ENCODE measurements around the gene LDB2. TPM values are rescaled to one million over a fixed set of nuclear protein-coding genes. Genes with fewer than 3 reads are reported as not detected.

The LDB2 gene
- total RNA-seq, 2 donors from 2014 or later = 31.0 to 34.1 TPM

DNA sequence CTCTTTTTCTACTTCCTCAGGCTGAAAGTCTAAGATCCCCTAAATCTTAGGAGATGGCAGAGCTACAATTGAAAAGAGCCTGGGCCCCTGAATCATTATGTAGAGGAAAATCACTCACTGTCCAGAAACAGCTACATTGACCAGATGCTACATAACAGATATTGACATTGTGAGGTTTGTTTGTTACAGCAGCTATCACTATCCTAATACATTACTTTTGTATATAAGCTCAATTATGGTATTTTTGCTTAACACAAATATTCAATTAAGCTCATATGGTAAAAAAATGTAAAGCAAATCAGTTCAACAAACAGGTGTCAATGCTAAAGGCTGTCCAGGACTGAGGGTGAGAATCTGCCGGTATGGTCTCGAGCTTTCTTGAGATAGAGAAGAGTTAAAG is 89.4 kb downstream of the LDB2 start:
- Histone ChIP-seq H3K36me3 (no peaks in the 10 kb centered on the region), H3K27me3 (replicated peaks; ENCODE audit: insufficient read depth) (no peaks in the 10 kb centered on the region), H3K4me3 (no peak overlapping the region), H3K27ac (no peak overlapping the region), H3K4me1 (ENCODE audit: control insufficient read depth in 1 of 2, low read depth in 2 of 2) (no peaks in the 10 kb centered on the region), H3K9me3 (no peaks in the 10 kb centered on the region)
- ATAC-seq (ENCODE audit: insufficient number of reproducible peaks, low FRiP score, low read depth) (no peak), DNase-seq (ENCODE audit: low spot score) (no peak)
- TF ChIP-seq CTCF (IDR thresholded peaks at IDR 0.05) = no peak

DNA sequence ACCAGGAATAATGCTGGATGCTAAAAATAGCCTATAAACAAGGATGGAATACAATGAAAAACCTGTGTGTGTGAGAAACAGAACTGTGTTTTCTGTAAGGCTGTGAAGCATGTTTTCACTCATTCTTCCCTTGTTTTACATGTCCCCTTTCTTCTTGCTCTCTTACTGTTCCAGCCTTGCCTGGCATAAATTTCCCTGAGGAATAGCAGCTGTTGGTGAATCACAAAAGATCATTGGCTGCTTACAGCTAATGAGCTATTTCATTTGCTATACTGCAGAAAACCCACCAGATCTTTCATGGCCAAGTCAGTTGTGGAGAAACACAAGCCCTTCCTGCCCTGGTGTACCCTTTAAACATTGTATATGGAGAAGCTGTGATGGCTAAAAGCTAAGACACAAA is 91.1 kb downstream of the LDB2 start:
- Histone ChIP-seq H3K4me3 (no peak overlapping the region), H3K27ac (no peak overlapping the region), H3K9me3 (no peaks in the 10 kb centered on the region), H3K36me3 (no peaks in the 10 kb centered on the region), H3K4me1 (ENCODE audit: control insufficient read depth in 1 of 2, low read depth in 2 of 2) (no peaks in the 10 kb centered on the region), H3K27me3 (replicated peaks; ENCODE audit: insufficient read depth) (no peaks in the 10 kb centered on the region)
- DNase-seq (ENCODE audit: low spot score) = no peak
- no peak for ATAC-seq (ENCODE audit: insufficient number of reproducible peaks, low FRiP score, low read depth)
- no peak for TF ChIP-seq CTCF (IDR thresholded peaks at IDR 0.05)

- ATAC-seq (ENCODE audit: insufficient number of reproducible peaks, low FRiP score, low read depth) = no peak
- H3K27ac ChIP-seq = no peak overlapping the region
- no peaks in the 10 kb centered on the region for H3K27me3 ChIP-seq (replicated peaks; ENCODE audit: insufficient read depth)
- no peak for TF ChIP-seq CTCF (IDR thresholded peaks at IDR 0.05)
- no peaks in the 10 kb centered on the region for H3K36me3 ChIP-seq
- DNase-seq (ENCODE audit: low spot score) = no peak
- H3K4me1 ChIP-seq (ENCODE audit: control insufficient read depth in 1 of 2, low read depth in 2 of 2) = no peaks in the 10 kb centered on the region
- no peak overlapping the region for H3K4me3 ChIP-seq
- no peaks in the 10 kb centered on the region for H3K9me3 ChIP-seq
Measured at GRCh38 chr4:16804581-16804980, 93.9 kb downstream of the LDB2 start.

DNA sequence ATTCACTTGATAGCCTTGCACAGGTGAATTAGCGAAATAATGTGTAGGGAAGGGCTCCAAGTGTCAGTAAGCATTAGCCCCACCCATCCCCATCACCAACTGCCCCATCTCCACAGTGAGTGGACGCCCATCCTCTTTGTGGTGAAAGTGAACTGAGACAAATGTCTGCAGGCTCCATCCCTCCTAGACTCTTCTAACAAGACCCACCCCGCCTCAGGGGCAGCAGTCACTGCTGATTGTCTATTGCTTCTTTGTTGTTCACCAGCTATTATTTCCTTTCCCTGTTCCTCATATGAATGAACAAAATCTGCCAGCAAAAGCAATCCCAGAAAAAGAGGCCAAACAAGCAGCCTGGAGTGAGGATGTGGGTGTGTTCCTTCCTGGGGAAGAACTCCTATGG is 96.4 kb downstream of the LDB2 start:
- no peaks in the 10 kb centered on the region for H3K4me1 ChIP-seq (ENCODE audit: control insufficient read depth in 1 of 2, low read depth in 2 of 2)
- DNase-seq (ENCODE audit: low spot score) = no peak
- H3K4me3 ChIP-seq = no peak overlapping the region
- H3K27ac ChIP-seq = no peak overlapping the region
- no peaks in the 10 kb centered on the region for H3K27me3 ChIP-seq (replicated peaks; ENCODE audit: insufficient read depth)
- no peaks in the 10 kb centered on the region for H3K36me3 ChIP-seq
- H3K9me3 ChIP-seq = no peaks in the 10 kb centered on the region
- TF ChIP-seq CTCF (IDR thresholded peaks at IDR 0.05) = no peak
- ATAC-seq (ENCODE audit: insufficient number of reproducible peaks, low FRiP score, low read depth) = no peak

DNA sequence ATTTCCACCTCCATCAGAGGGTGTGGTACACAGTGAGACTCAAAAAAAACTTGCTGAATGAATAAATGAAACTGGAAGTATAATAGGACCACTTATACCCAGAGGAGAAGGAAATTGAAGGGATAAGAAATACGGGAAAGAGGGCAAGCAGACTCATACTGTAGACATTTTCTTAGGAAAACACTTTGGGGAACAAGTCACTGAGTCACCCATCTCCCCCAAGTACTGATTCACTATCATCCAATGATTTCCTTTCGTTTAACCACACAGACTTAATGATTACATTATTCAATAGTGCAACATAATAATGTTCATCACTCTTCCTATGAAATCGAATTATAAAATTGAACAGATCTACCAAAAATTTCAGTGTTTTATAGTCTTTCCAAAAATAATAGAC is 97.1 kb downstream of the LDB2 start:
- ATAC-seq (ENCODE audit: insufficient number of reproducible peaks, low FRiP score, low read depth) = no peak
- Histone ChIP-seq H3K4me1 (ENCODE audit: control insufficient read depth in 1 of 2, low read depth in 2 of 2) (no peaks in the 10 kb centered on the region), H3K36me3 (no peaks in the 10 kb centered on the region), H3K4me3 (no peak overlapping the region), H3K27ac (no peak overlapping the region), H3K9me3 (no peaks in the 10 kb centered on the region), H3K27me3 (replicated peaks; ENCODE audit: insufficient read depth) (no peaks in the 10 kb centered on the region)
- no peak for DNase-seq (ENCODE audit: low spot score)
- no peak for TF ChIP-seq CTCF (IDR thresholded peaks at IDR 0.05)
